HCT116 (cell line): ENCODE measurements around the gene OR6M1. TPM values are rescaled to one million over a fixed set of nuclear protein-coding genes. Genes with fewer than 3 reads are reported as not detected.

Experiments used
- ATAC-seq: fragments of 200-7000 bp; cut with Tn5 transposase; 2 replicates; pipeline ENCODE4 v1.9.1; 2020; ENCODE audit warnings: mild to moderate bottlenecking, moderate library complexity
- BruUV-seq: library from RNA; stranded (reverse); fragments of 400-500 nt; replicated peaks from 2 replicates; lab custom pipeline; 2021; lab: Mats Ljungman, UMichigan
- CTCF ChIA-PET: fragments of 300-600 bp; sonication (Branson Sonifier 250); formaldehyde crosslinking; loops from one replicate; lab custom pipeline; 2021; ENCODE audit warnings: antibody characterized with exemption; lab: Charles Lee
- POLR2A ChIA-PET: fragments of 300-600, 350-600 bp; sonication (Branson Sonifier 250); formaldehyde crosslinking; loops from one replicate; lab custom pipeline; 2021; ENCODE audit warnings: antibody characterized with exemption; lab: Charles Lee
- RAD21 ChIA-PET, 2 experiments: fragments of 300-600 bp; sonication (Branson Sonifier 250); formaldehyde crosslinking; loops; one replicate each; lab custom pipeline; 2023; ENCODE audit warnings: low total read pairs in 2 of 2; ENCODE audit not compliant: uncharacterized antibody in 2 of 2, unreplicated experiment in 2 of 2, low non-redundant PET in 1 of 2; lab: Charles Lee
- DNase-seq: peaks from one replicate; pipeline ENCODE4 v3.0.0-alpha.2; 2010; ENCODE audit warnings: low read depth, low spot score
- H2AFZ ChIP-seq: fragments of 200-600 bp; shearing (Covaris generic), sonication (generic); 2 replicates; pipeline ENCODE4 v1.6.1; 2017; ENCODE audit warnings: low read depth, mixed run types, mixed read lengths, antibody characterized with exemption, low read length; ENCODE audit not compliant: poor library complexity, severe bottlenecking
- H3K27ac ChIP-seq: 2 replicates; pipeline ENCODE4 v1.5.1; 2012; ENCODE audit warnings: low read depth, low read length
- H3K27me3 ChIP-seq: fragments of 200-600 bp; sonication (generic); 2 replicates; pipeline ENCODE4 v1.6.1; 2016; ENCODE audit warnings: mixed run types, low read length, mixed read lengths; ENCODE audit not compliant: insufficient read depth
- H3K36me3 ChIP-seq, 2 experiments: fragments of 200-500 bp in 1 of 2; fragments of 200-600 bp in 1 of 2; sonication (Bioruptor generic) in 1 of 2; sonication (generic) in 1 of 2; 2 replicates each; pipeline versions ENCODE4 v1.5.1 to v1.6.1; 2014 to 2016; ENCODE audit warnings: low read length in 2 of 2, inconsistent platforms in 1 of 2, mixed read lengths in 1 of 2, mixed run types in 1 of 2; ENCODE audit not compliant: insufficient read depth in 2 of 2, control insufficient read depth in 1 of 2
- H3K4me1 ChIP-seq, 2 experiments: fragments of 200-600 bp in 1 of 2; sonication (generic) in 1 of 2; 2 replicates each; pipeline versions ENCODE4 v1.5.1 to v1.6.1; 2012 to 2017; ENCODE audit warnings: low read length in 2 of 2, inconsistent platforms in 1 of 2, mild to moderate bottlenecking in 1 of 2, mixed read lengths in 1 of 2, mixed run types in 1 of 2, moderate library complexity in 1 of 2; ENCODE audit not compliant: insufficient read depth in 2 of 2, control insufficient read depth in 1 of 2
- H3K4me2 ChIP-seq: fragments of 200-600 bp; sonication (generic); 2 replicates; pipeline ENCODE4 v1.6.1; 2017; ENCODE audit warnings: mixed run types, low read length, mixed read lengths
- H3K4me3 ChIP-seq, 2 experiments: fragments of 200-600 bp in 1 of 2; sonication (generic) in 1 of 2; replicated peaks in 1 of 2; 2 replicates each; pipeline ENCODE4 v1.5.1; 2011 to 2016; ENCODE audit warnings: low read length in 2 of 2, control low read depth in 1 of 2, low read depth in 1 of 2, mild to moderate bottlenecking in 1 of 2, mixed read lengths in 1 of 2, mixed run types in 1 of 2
- H3K79me2 ChIP-seq: fragments of 200-600 bp; sonication (generic); 2 replicates; pipeline ENCODE4 v1.6.1; 2017; ENCODE audit warnings: mild to moderate bottlenecking, mixed run types, low read length, moderate library complexity, mixed read lengths; ENCODE audit not compliant: insufficient read depth
- H3K9ac ChIP-seq: fragments of 200-600 bp; sonication (generic); 2 replicates; pipeline ENCODE4 v1.6.1; 2016; ENCODE audit warnings: low read length, mixed read lengths
- H3K9me2 ChIP-seq: fragments of 200-600 bp; sonication (generic), shearing (Covaris generic); 2 replicates; pipeline ENCODE4 v1.6.1; 2017; ENCODE audit warnings: mixed run types, mild to moderate bottlenecking, moderate library complexity; ENCODE audit not compliant: insufficient read depth
- H3K9me3 ChIP-seq, 2 experiments: fragments of 200-500 bp in 1 of 2; fragments of 200-600 bp in 1 of 2; sonication (Bioruptor generic) in 1 of 2; sonication (generic) in 1 of 2; 2 replicates each; pipeline ENCODE4 v1.6.1; 2014 to 2017; ENCODE audit warnings: low read length in 2 of 2, mixed read lengths in 2 of 2, inconsistent platforms in 1 of 2, low read depth in 1 of 2, mild to moderate bottlenecking in 1 of 2, mixed run types in 1 of 2, moderate library complexity in 1 of 2; ENCODE audit not compliant: control insufficient read depth in 1 of 2, insufficient read depth in 1 of 2
- H4K20me1 ChIP-seq: fragments of 200-600 bp; sonication (generic), shearing (Covaris generic); 2 replicates; pipeline ENCODE4 v1.6.1; 2017; ENCODE audit warnings: mixed run types, mild to moderate bottlenecking, moderate library complexity; ENCODE audit not compliant: insufficient read depth
- CBX3 ChIP-seq: IDR thresholded peaks from 2 replicates; pipeline ENCODE4 v1.6.1; 2012; ENCODE audit warnings: low read depth
- CEBPB ChIP-seq: IDR thresholded peaks from 2 replicates; pipeline ENCODE4 v1.6.1; 2012; ENCODE audit warnings: low read depth
- EGR1 ChIP-seq: IDR thresholded peaks from 2 replicates; pipeline ENCODE4 v1.6.1; 2012; ENCODE audit warnings: low read depth
- ELF1 ChIP-seq: IDR thresholded peaks from 2 replicates; pipeline ENCODE4 v1.6.1; 2012; ENCODE audit warnings: low read depth, borderline replicate concordance
- EZH2phosphoT487 ChIP-seq: fragments of 200-600 bp; IDR thresholded peaks from 2 replicates; pipeline ENCODE4 v1.6.1; 2018; ENCODE audit warnings: antibody characterized with exemption, borderline replicate concordance
- FOSL1 ChIP-seq: IDR thresholded peaks from 2 replicates; pipeline ENCODE4 v1.6.1; 2012; ENCODE audit warnings: low read depth
- SP1 ChIP-seq: IDR thresholded peaks from 2 replicates; pipeline ENCODE4 v1.6.1; 2012; ENCODE audit warnings: low read depth
- YY1 ChIP-seq: IDR thresholded peaks from 2 replicates; pipeline ENCODE4 v1.6.1; 2011; ENCODE audit warnings: low read length, low read depth, moderate library complexity, mild to moderate bottlenecking; ENCODE audit not compliant: insufficient replicate concordance; ENCODE audit errors: extremely low read depth
- ZFX ChIP-seq: fragments of 450-650 bp; IDR thresholded peaks from 2 replicates; pipeline ENCODE4 v1.6.1; 2017
- intact Hi-C: fragments of 100-400 bp; cut with micrococcal nuclease; formaldehyde crosslinking; loops from 2 replicates; pipeline ENCODE4 v1.10.0; 2022
- total RNA-seq: library from RNA; stranded (reverse); gene quantifications from one replicate; pipeline ENCODE4 v1.2.1, GENCODE V29; 2021; ENCODE audit not compliant: unreplicated experiment
- TF ChIP-seq, protein P1 (sequence below): IDR thresholded peaks from 2 replicates; pipeline ENCODE4 v1.6.1; 2011; ENCODE audit warnings: mild to moderate bottlenecking, low read length, moderate library complexity; ENCODE audit not compliant: insufficient replicate concordance; ENCODE audit errors: extremely low read depth
- TF ChIP-seq, protein P2 (sequence below): IDR thresholded peaks from 2 replicates; pipeline ENCODE4 v1.6.1; 2012
- TF ChIP-seq, protein P3 (sequence below): IDR thresholded peaks from 2 replicates; pipeline ENCODE4 v1.6.1; 2012

Gene OR6M1
- total RNA-seq, 1 experiment from 2014 or later, result not detected

DNA sequence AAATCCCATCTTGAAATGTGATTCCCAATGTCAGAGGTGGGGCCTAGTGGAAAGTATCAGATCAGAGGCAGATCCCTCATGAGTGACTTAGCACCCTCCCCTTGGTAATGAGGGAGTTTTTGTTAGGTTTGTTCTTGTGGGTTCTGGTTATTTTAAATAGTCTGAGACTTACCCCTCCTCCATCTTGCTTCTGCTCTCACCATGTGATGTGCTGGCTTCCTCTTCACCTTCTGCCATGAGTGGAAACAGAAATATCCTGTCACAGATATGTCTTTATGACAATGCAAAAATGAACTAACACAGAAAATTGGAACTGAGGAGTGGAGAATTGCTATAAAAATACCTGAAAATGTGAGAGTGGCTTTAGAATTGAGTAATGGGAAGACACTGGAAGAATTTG is 46.2 kb upstream of the OR6M1 start:
- TF ChIP-seq ZFX, result no peak
- TF ChIP-seq EGR1, result no peak
- no peak for TF ChIP-seq SP1
- TF ChIP-seq ELF1, result no peak
- TF ChIP-seq FOSL1, result no peak
- no peak for TF ChIP-seq YY1
- H3K4me2 ChIP-seq, result no peak overlapping the region
- H3K9me2 ChIP-seq, result no peaks in the 10 kb centered on the region
- CTCF ChIA-PET, result no interaction called here
- RAD21 ChIA-PET, result no interaction called here
- no peak overlapping the region for H3K27ac ChIP-seq
- no peak overlapping the region for H3K4me3 ChIP-seq
- H3K4me1 ChIP-seq, result no peaks in the 10 kb centered on the region
- no peak overlapping the region for H2AFZ ChIP-seq
- POLR2A ChIA-PET, result no interaction called here
- H3K36me3 ChIP-seq, result no peaks in the 10 kb centered on the region
- H4K20me1 ChIP-seq, result no peaks in the 10 kb centered on the region
- H3K27me3 ChIP-seq, result no peaks in the 10 kb centered on the region
- intact Hi-C loops, result no loop called here
- H3K9ac ChIP-seq, result no peak overlapping the region
- no peak for DNase-seq
- H3K9me3 ChIP-seq, result no peaks in the 10 kb centered on the region
- no peaks in the 10 kb centered on the region for H3K79me2 ChIP-seq
- ATAC-seq, result no peak
- BruUV-seq, result no TSS peak

DNA sequence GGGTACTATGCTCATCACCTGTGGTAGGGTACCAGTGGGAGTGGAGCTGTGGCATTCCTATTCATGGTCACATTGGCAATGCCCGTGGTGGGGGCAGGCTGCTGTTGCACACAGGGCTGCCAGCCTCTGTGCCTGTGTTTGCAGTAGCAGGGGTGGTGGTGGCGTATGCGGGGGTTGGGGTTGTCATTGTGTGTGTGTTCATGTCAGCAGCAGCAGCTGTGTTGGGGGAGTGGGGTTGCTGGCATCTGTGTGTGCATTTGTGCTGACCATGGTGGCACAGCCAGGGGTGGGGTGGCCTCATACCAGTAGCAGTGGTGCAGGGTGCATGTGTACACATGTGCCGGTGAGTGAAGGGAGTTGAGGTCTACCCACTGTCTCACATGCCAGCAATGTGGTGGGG is 45.0 kb upstream of the OR6M1 start:
- BruUV-seq, result no TSS peak
- intact Hi-C loops, result no loop called here
- Histone ChIP-seq H3K36me3 (no peaks in the 10 kb centered on the region), H3K9ac (no peak overlapping the region), H3K9me2 (no peaks in the 10 kb centered on the region), H3K27me3 (peaks cover 6% of the 10 kb centered on the region; the same call in 1 of the 2 replicates), H2AFZ (no peak overlapping the region), H3K4me1 (no peaks in the 10 kb centered on the region), H3K9me3 (no peaks in the 10 kb centered on the region), H3K4me3 (no peak overlapping the region), H3K27ac (no peak overlapping the region), H4K20me1 (no peaks in the 10 kb centered on the region), H3K4me2 (no peak overlapping the region), H3K79me2 (no peaks in the 10 kb centered on the region)
- POLR2A ChIA-PET, result no interaction called here
- CTCF ChIA-PET, result no interaction called here
- RAD21 ChIA-PET, result no interaction called here
- ATAC-seq, result no peak
- TF ChIP-seq ZFX (no peak), CBX3 (no peak), YY1 (no peak), CEBPB (no peak), EZH2phosphoT487 (no peak), ELF1 (no peak)
- TF ChIP-seq, protein P1, sequence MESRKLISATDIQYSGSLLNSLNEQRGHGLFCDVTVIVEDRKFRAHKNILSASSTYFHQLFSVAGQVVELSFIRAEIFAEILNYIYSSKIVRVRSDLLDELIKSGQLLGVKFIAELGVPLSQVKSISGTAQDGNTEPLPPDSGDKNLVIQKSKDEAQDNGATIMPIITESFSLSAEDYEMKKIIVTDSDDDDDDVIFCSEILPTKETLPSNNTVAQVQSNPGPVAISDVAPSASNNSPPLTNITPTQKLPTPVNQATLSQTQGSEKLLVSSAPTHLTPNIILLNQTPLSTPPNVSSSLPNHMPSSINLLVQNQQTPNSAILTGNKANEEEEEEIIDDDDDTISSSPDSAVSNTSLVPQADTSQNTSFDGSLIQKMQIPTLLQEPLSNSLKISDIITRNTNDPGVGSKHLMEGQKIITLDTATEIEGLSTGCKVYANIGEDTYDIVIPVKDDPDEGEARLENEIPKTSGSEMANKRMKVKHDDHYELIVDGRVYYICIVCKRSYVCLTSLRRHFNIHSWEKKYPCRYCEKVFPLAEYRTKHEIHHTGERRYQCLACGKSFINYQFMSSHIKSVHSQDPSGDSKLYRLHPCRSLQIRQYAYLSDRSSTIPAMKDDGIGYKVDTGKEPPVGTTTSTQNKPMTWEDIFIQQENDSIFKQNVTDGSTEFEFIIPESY, result no peak
- TF ChIP-seq, protein P2, sequence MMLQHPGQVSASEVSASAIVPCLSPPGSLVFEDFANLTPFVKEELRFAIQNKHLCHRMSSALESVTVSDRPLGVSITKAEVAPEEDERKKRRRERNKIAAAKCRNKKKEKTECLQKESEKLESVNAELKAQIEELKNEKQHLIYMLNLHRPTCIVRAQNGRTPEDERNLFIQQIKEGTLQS, result no peak
- TF ChIP-seq, protein P3, sequence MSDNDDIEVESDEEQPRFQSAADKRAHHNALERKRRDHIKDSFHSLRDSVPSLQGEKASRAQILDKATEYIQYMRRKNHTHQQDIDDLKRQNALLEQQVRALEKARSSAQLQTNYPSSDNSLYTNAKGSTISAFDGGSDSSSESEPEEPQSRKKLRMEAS, result no peak
- DNase-seq, result no peak
